Neural progenitor cell (in vitro differentiated cells): ENCODE measurements around the gene BBIP1. TPM values are rescaled to one million over a fixed set of nuclear protein-coding genes. Genes with fewer than 3 reads are reported as not detected.

Experiments
- DNase-seq: peaks from one replicate; pipeline ENCODE4 v3.0.0-alpha.2; 2016; ENCODE audit warnings: low spot score
- H2AFZ ChIP-seq: fragments of 200-600 bp; sonication (generic); replicated peaks from 2 replicates; pipeline ENCODE4 v1.6.1; 2016; ENCODE audit warnings: antibody characterized with exemption
- H3F3A ChIP-seq: fragments of 200-600 bp; sonication (generic); 2 replicates; pipeline ENCODE4 v1.6.1; 2016; ENCODE audit warnings: antibody characterized with exemption, low read depth
- H3K27ac ChIP-seq: fragments of 200-600 bp; sonication (generic); 2 replicates; pipeline ENCODE4 v1.5.1; 2016; ENCODE audit warnings: mild to moderate bottlenecking
- H3K27me3 ChIP-seq: fragments of 200-600 bp; sonication (generic); 2 replicates; pipeline ENCODE4 v1.6.1; 2016; ENCODE audit warnings: mild to moderate bottlenecking, moderate library complexity
- H3K36me3 ChIP-seq: fragments of 200-600 bp; sonication (generic); 2 replicates; pipeline ENCODE4 v1.5.1; 2016
- H3K4me1 ChIP-seq: fragments of 200-600 bp; sonication (generic); 2 replicates; pipeline ENCODE4 v1.6.1; 2016; ENCODE audit warnings: mixed run types
- H3K4me2 ChIP-seq: fragments of 200-600 bp; sonication (generic); 2 replicates; pipeline ENCODE4 v1.6.1; 2016
- H3K4me3 ChIP-seq: fragments of 200-600 bp; sonication (generic); 2 replicates; pipeline ENCODE4 v1.5.1; 2016
- H3K79me2 ChIP-seq: fragments of 200-600 bp; sonication (generic); 2 replicates; pipeline ENCODE4 v1.6.1; 2016; ENCODE audit warnings: low read depth
- H3K9ac ChIP-seq: fragments of 200-600 bp; sonication (generic); 2 replicates; pipeline ENCODE4 v1.6.1; 2016
- H3K9me3 ChIP-seq: fragments of 200-600 bp; sonication (generic); 2 replicates; pipeline ENCODE4 v1.5.1; 2016; ENCODE audit warnings: low read depth
- H4K20me1 ChIP-seq: fragments of 200-600 bp; sonication (generic); 2 replicates; pipeline ENCODE4 v1.6.1; 2016; ENCODE audit warnings: low read depth
- H3K27ac Mint-ChIP-seq: 3 replicates; pipeline ENCODE4 v1.8.0; 2021; ENCODE audit warnings: mixed read lengths
- H3K27me3 Mint-ChIP-seq: 2 replicates; pipeline ENCODE4 v1.8.0; 2022; ENCODE audit warnings: low read depth, mild to moderate bottlenecking, inconsistent platforms, moderate library complexity, mixed read lengths; ENCODE audit not compliant: insufficient read depth
- H3K36me3 Mint-ChIP-seq: 3 replicates; pipeline ENCODE4 v1.8.0; 2021; ENCODE audit warnings: mixed read lengths
- H3K4me1 Mint-ChIP-seq: 3 replicates; pipeline ENCODE4 v1.8.0; 2021; ENCODE audit warnings: mixed read lengths
- H3K4me3 Mint-ChIP-seq: 3 replicates; pipeline ENCODE4 v1.8.0; 2021; ENCODE audit warnings: mild to moderate bottlenecking, moderate library complexity, mixed read lengths
- H3K9me3 Mint-ChIP-seq: 3 replicates; pipeline ENCODE4 v1.8.0; 2020; ENCODE audit warnings: mixed read lengths
- CTCF ChIP-seq: fragments of 200-600 bp; sonication (generic); IDR thresholded peaks from 2 replicates; pipeline ENCODE4 v1.5.1; 2017; ENCODE audit warnings: antibody characterized with exemption, mild to moderate bottlenecking
- EZH2 ChIP-seq: fragments of 200-600 bp; sonication (generic); IDR thresholded peaks from 2 replicates; pipeline ENCODE4 v1.6.1; 2017; ENCODE audit warnings: antibody characterized with exemption, mild to moderate bottlenecking, moderate library complexity
- EZH2phosphoT487 ChIP-seq: fragments of 200-600 bp; sonication (generic); IDR thresholded peaks from 2 replicates; pipeline ENCODE4 v1.6.1; 2017; ENCODE audit warnings: antibody characterized with exemption
- total RNA-seq: library from RNA; depleted of rRNA; stranded (reverse); fragments of >200 nt; gene quantifications from 2 replicates; pipeline ENCODE4 v1.2.3, GENCODE V29; 2015; ENCODE audit warnings: low replicate concordance

BBIP1 gene
- total RNA-seq, 1 donor from 2014 or later: 58.4 TPM

- no peaks in the 10 kb centered on the region for H3K36me3 Mint-ChIP-seq
- DNase-seq: no peak
- H3K4me3 Mint-ChIP-seq: peak overlapping the region; percentile 20
Measured at GRCh38 chr10:110852255-110852896, 66.6 kb downstream of the BBIP1 start.

DNA sequence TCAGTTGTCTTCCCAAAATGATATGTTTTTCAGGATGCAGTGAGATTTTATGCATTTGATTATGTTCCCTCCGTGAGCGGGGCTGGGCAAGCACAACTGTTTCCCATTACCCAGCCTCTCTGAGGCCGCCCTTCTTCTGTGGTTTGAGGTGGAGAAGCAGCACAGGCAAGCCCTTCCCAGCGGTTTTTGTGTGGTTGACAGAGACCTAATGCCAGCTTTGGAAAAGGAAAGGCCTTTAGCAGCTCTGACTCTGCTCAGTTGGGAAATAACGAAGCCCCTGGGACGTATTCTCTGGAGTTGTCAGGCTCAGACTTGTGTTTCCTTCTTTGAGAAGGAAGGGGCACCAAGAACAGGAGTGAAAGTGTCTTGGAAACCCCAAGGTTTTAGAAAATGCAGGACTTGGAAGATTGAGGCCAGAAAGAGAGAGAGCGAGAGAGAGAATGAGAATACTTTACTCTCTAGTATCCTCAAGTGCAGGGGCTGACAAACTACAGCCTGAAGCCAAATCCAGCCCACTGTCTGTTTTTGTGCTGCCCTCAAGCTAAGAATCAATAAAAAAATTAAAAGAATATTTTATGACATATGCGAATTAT, 67.9 kb downstream of the BBIP1 start:
- Histone ChIP-seq H3K27me3 (no peaks in the 10 kb centered on the region), H3K4me2 (no peak overlapping the region), H3K9ac (no peak overlapping the region), H4K20me1 (no peaks in the 10 kb centered on the region), H3K4me3 (no peak overlapping the region), H3K36me3 (no peaks in the 10 kb centered on the region), H2AFZ (peak overlapping the region; percentile 64), H3K9me3 (no peaks in the 10 kb centered on the region), H3K27ac (no peak overlapping the region), H3F3A (no peaks in the 10 kb centered on the region), H3K79me2 (no peaks in the 10 kb centered on the region), H3K4me1 (no peaks in the 10 kb centered on the region)
- Mint-ChIP-seq H3K4me3 (no peak overlapping the region), H3K9me3 (no peaks in the 10 kb centered on the region), H3K36me3 (no peaks in the 10 kb centered on the region), H3K27me3 (peaks cover 3% of the 10 kb centered on the region), H3K4me1 (peaks cover 15% of the 10 kb centered on the region), H3K27ac (no peak overlapping the region)
- no peak for DNase-seq
- no peak for TF ChIP-seq EZH2phosphoT487
- no peak for TF ChIP-seq CTCF
- TF ChIP-seq EZH2: no peak

More at GRCh38 chr10:110852255-110852896, 66.6 kb downstream of the BBIP1 start:
- Histone ChIP-seq H3F3A (no peaks in the 10 kb centered on the region), H3K36me3 (no peaks in the 10 kb centered on the region), H2AFZ (no peak overlapping the region), H3K4me2 (no peak overlapping the region), H3K27ac (no peak overlapping the region), H3K9me3 (no peaks in the 10 kb centered on the region), H3K27me3 (no peaks in the 10 kb centered on the region), H3K9ac (no peak overlapping the region), H4K20me1 (no peaks in the 10 kb centered on the region), H3K79me2 (no peaks in the 10 kb centered on the region), H3K4me3 (no peak overlapping the region), H3K4me1 (no peaks in the 10 kb centered on the region)
- Mint-ChIP-seq H3K9me3 (no peaks in the 10 kb centered on the region), H3K27me3 (peaks cover under 1% of the 10 kb centered on the region), H3K27ac (no peak overlapping the region), H3K4me1 (peaks cover 8% of the 10 kb centered on the region)
- no peak for TF ChIP-seq EZH2phosphoT487
- no peak for TF ChIP-seq CTCF
- TF ChIP-seq EZH2: no peak

DNA sequence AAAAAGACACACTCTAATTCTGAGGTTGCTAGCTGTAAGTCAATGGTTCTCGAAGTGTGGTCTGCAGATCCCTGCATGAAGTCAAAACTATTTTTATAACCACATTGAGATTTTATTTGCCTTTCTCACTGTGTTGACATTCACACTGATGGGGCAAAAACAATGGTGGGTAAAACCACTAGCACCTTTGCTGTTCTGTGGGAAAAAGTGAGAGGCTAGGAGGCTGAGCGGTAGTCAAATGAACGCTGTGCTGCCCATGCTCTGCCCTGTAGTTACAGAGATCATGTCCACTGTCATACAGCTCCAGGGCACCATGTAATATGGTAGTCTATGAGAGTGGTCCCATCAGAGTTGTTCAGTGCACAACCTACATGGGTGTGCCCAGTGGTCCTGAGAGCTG, 68.9 kb downstream of the BBIP1 start:
- Mint-ChIP-seq H3K4me1 (peaks cover 15% of the 10 kb centered on the region), H3K9me3 (no peaks in the 10 kb centered on the region), H3K27me3 (peaks cover 3% of the 10 kb centered on the region), H3K4me3 (no peak overlapping the region), H3K27ac (no peak overlapping the region), H3K36me3 (no peaks in the 10 kb centered on the region)
- Histone ChIP-seq H3K27me3 (no peaks in the 10 kb centered on the region), H3F3A (no peaks in the 10 kb centered on the region), H3K4me2 (no peak overlapping the region), H2AFZ (no peak overlapping the region), H3K79me2 (no peaks in the 10 kb centered on the region), H3K4me3 (no peak overlapping the region), H3K9ac (no peak overlapping the region), H3K36me3 (no peaks in the 10 kb centered on the region), H3K9me3 (no peaks in the 10 kb centered on the region), H4K20me1 (no peaks in the 10 kb centered on the region), H3K4me1 (no peaks in the 10 kb centered on the region), H3K27ac (no peak overlapping the region)
- DNase-seq: no peak
- TF ChIP-seq CTCF (no peak), EZH2phosphoT487 (no peak), EZH2 (no peak)

Other genes with a start within 250 kb of the BBIP1 start
- gene PDCD4, start 47.3 kb downstream of the BBIP1 start, total RNA-seq: 57.7 and 106 TPM in 2 replicates
- gene SHOC2, start 424 bp upstream of the BBIP1 start, total RNA-seq: 42.1 and 54.9 TPM in 2 replicates
- gene ADRA2A, start 157.8 kb upstream of the BBIP1 start, total RNA-seq: 0.06 TPM in 1 of 2 replicates, not detected in the other